Hepatocyte (in vitro differentiated cells): Measurements from ENCODE around the gene NFKBIZ. TPM values are rescaled to one million over a fixed set of nuclear protein-coding genes. Genes with fewer than 3 reads are reported as not detected.
"Not testable (repeated sequence)": the region's sequence is repeated elsewhere in the genome, so short reads cannot be mapped to it uniquely, and the experiment has no call there.

Experiments
- DNase-seq: peaks from one replicate; pipeline ENCODE4 v3.0.0-alpha.2; 2016; ENCODE audit warnings: low spot score
- H2AFZ ChIP-seq: fragments of 200-600 bp; sonication (generic); 2 replicates; pipeline ENCODE4 v1.6.0; 2016; ENCODE audit warnings: antibody characterized with exemption, mild to moderate bottlenecking
- H3K27ac ChIP-seq: fragments of 200-600 bp; sonication (generic); 2 replicates; pipeline ENCODE4 v1.5.1; 2016; ENCODE audit warnings: mild to moderate bottlenecking
- H3K27me3 ChIP-seq: fragments of 200-600 bp; sonication (generic); 2 replicates; pipeline ENCODE4 v1.6.1; 2016
- H3K36me3 ChIP-seq: fragments of 200-600 bp; sonication (generic); replicated peaks from 2 replicates; pipeline ENCODE4 v1.5.1; 2016; ENCODE audit warnings: low read depth; ENCODE audit not compliant: insufficient read depth
- H3K4me1 ChIP-seq: fragments of 200-600 bp; sonication (generic); 2 replicates; pipeline ENCODE4 v1.5.1; 2016; ENCODE audit warnings: mild to moderate bottlenecking, moderate library complexity; ENCODE audit not compliant: insufficient read depth
- H3K4me2 ChIP-seq: fragments of 200-600 bp; sonication (generic); 2 replicates; pipeline ENCODE4 v1.6.0; 2016
- H3K4me3 ChIP-seq: fragments of 200-600 bp; sonication (generic); 2 replicates; pipeline ENCODE4 v1.5.1; 2016; ENCODE audit warnings: mild to moderate bottlenecking
- H3K79me2 ChIP-seq: fragments of 200-600 bp; sonication (generic); 2 replicates; pipeline ENCODE4 v1.6.0; 2017; ENCODE audit warnings: mild to moderate bottlenecking
- H3K9me2 ChIP-seq: fragments of 200-600 bp; sonication (generic); replicated peaks from 2 replicates; pipeline ENCODE4 v1.6.0; 2017; ENCODE audit warnings: mild to moderate bottlenecking; ENCODE audit not compliant: insufficient read depth
- H3K9me3 ChIP-seq: fragments of 200-600 bp; sonication (generic); 2 replicates; pipeline ENCODE4 v1.5.1; 2016; ENCODE audit warnings: low read depth, mild to moderate bottlenecking
- H4K20me1 ChIP-seq: fragments of 200-600 bp; sonication (generic); 2 replicates; pipeline ENCODE4 v1.6.0; 2016; ENCODE audit warnings: mild to moderate bottlenecking; ENCODE audit not compliant: insufficient read depth, poor library complexity, severe bottlenecking
- CTCF ChIP-seq: fragments of 200-600 bp; sonication (generic); IDR thresholded peaks from 2 replicates; pipeline ENCODE4 v1.5.1; 2016; ENCODE audit warnings: antibody characterized with exemption, mild to moderate bottlenecking; ENCODE audit not compliant: poor library complexity
- EZH2 ChIP-seq: fragments of 200-600 bp; sonication (generic); IDR thresholded peaks from 2 replicates; pipeline ENCODE4 v1.6.1; 2016; ENCODE audit warnings: antibody characterized with exemption, mild to moderate bottlenecking, borderline replicate concordance
- EZH2phosphoT487 ChIP-seq: fragments of 200-600 bp; sonication (generic); IDR thresholded peaks from one replicate; pipeline ENCODE4 v1.6.1; 2018; ENCODE audit warnings: antibody characterized with exemption, mild to moderate bottlenecking, low read depth, moderate library complexity; ENCODE audit not compliant: unreplicated experiment, severe bottlenecking
- WGBS: methylation state at CpG from one replicate; pipeline ENCODE4 v1.1.6; 2016; ENCODE audit warnings: low lambda C conversion rate; ENCODE audit errors: missing lambda C conversion rate; 5-methylcytosine and 5-hydroxymethylcytosine counted together
- polyA plus RNA-seq: library from polyadenylated mRNA; unstranded; fragments of >200 nt; fragmentation: Nextera tagmentation; extraction: Ambion mirVana; gene quantifications from 2 replicates; pipeline ENCODE4 v1.2.1, GENCODE V29; 2016
- total RNA-seq: library from RNA; depleted of rRNA; stranded (reverse); fragments of >200 nt; gene quantifications from 2 replicates; pipeline ENCODE4 v1.2.3, GENCODE V29; 2014

Gene NFKBIZ
- total and polyA plus RNA-seq, 2 experiments from 2014 or later = 160 to 182 TPM

- H3K4me3 ChIP-seq = no peak overlapping the region
- no peaks in the 10 kb centered on the region for H3K4me1 ChIP-seq
- H3K27ac ChIP-seq = peak overlapping the region; percentile 22
- no peaks in the 10 kb centered on the region for H3K79me2 ChIP-seq
- H2AFZ ChIP-seq = no peak overlapping the region
- H3K4me2 ChIP-seq = no peak overlapping the region
- H4K20me1 ChIP-seq = no peaks in the 10 kb centered on the region
- TF ChIP-seq EZH2 (no peak), CTCF (no peak), EZH2phosphoT487 (no peak)
- H3K36me3 ChIP-seq = no peaks in the 10 kb centered on the region
- H3K9me3 ChIP-seq = no peaks in the 10 kb centered on the region
- H3K9me2 ChIP-seq = no peaks in the 10 kb centered on the region
- DNase-seq = no peak
- WGBS = 61% methylated on average over 2 of the region's 2 CpGs
- H3K27me3 ChIP-seq = no peaks in the 10 kb centered on the region
Measured at GRCh38 chr3:101900736-101901135, 51.4 kb downstream of the NFKBIZ start.

- Histone ChIP-seq H3K9me3 (no peaks in the 10 kb centered on the region), H3K27me3 (no peaks in the 10 kb centered on the region), H3K79me2 (no peaks in the 10 kb centered on the region), H3K27ac (peak overlapping the region; percentile 35), H2AFZ (no peak overlapping the region), H3K4me3 (no peak overlapping the region), H3K9me2 (no peaks in the 10 kb centered on the region), H4K20me1 (no peaks in the 10 kb centered on the region), H3K4me1 (no peaks in the 10 kb centered on the region), H3K4me2 (no peak overlapping the region), H3K36me3 (no peaks in the 10 kb centered on the region)
- 74% methylated on average over 1 of the region's 1 CpG for WGBS
- DNase-seq = peak; percentile 25
- TF ChIP-seq EZH2 = no peak
- TF ChIP-seq CTCF = no peak
- TF ChIP-seq EZH2phosphoT487 = no peak
Measured at GRCh38 chr3:101902041-101902440, 52.7 kb downstream of the NFKBIZ start.

- no peak overlapping the region for H3K4me3 ChIP-seq
- no peaks in the 10 kb centered on the region for H3K36me3 ChIP-seq
- H3K4me1 ChIP-seq = no peaks in the 10 kb centered on the region
- DNase-seq = no peak
- no peaks in the 10 kb centered on the region for H4K20me1 ChIP-seq
- no peak overlapping the region for H2AFZ ChIP-seq
- no peaks in the 10 kb centered on the region for H3K9me3 ChIP-seq
- no peaks in the 10 kb centered on the region for H3K27me3 ChIP-seq
- 68% methylated on average over 3 of the region's 3 CpGs for WGBS
- no peak overlapping the region for H3K4me2 ChIP-seq
- H3K79me2 ChIP-seq = no peaks in the 10 kb centered on the region
- no peaks in the 10 kb centered on the region for H3K9me2 ChIP-seq
- H3K27ac ChIP-seq = no peak overlapping the region
- TF ChIP-seq EZH2phosphoT487 (no peak), CTCF (no peak), EZH2 (no peak)
Measured at GRCh38 chr3:101903451-101903871, 54.1 kb downstream of the NFKBIZ start.

GRCh38 chr3:101905573-101905972 lies 56.3 kb downstream of the NFKBIZ start:
- not testable (repeated sequence) for H3K79me2 ChIP-seq, H3K36me3 ChIP-seq, H3K9me2 ChIP-seq, H3K27me3 ChIP-seq, H3K4me1 ChIP-seq, H3K27ac ChIP-seq, H3K4me2 ChIP-seq, H3K9me3 ChIP-seq, DNase-seq, H4K20me1 ChIP-seq, H3K4me3 ChIP-seq, H2AFZ ChIP-seq
- 89% methylated on average over 1 of the region's 1 CpG for WGBS

Other genes starting within 250 kb of the NFKBIZ start
- 19.0 and 20.1 TPM in 2 replicates for gene ZBTB11, start 172.4 kb upstream of the NFKBIZ start, total RNA-seq
- 4.9 and 5.1 TPM in 2 replicates for gene ZBTB11, start 172.4 kb upstream of the NFKBIZ start, polyA plus RNA-seq
- 1,543 and 1,615 TPM in 2 replicates for gene RPL24, start 162.8 kb upstream of the NFKBIZ start, total RNA-seq
- 346 and 401 TPM in 2 replicates for gene RPL24, start 162.8 kb upstream of the NFKBIZ start, polyA plus RNA-seq
- gene CEP97, start 124.9 kb upstream of the NFKBIZ start, total RNA-seq = 9.0 and 12.1 TPM in 2 replicates
- 2.4 and 4.1 TPM in 2 replicates for gene CEP97, start 124.9 kb upstream of the NFKBIZ start, polyA plus RNA-seq
- gene NXPE3, start 70.3 kb upstream of the NFKBIZ start, total RNA-seq = 5.1 and 5.9 TPM in 2 replicates
- 5.8 and 5.9 TPM in 2 replicates for gene NXPE3, start 70.3 kb upstream of the NFKBIZ start, polyA plus RNA-seq